HG03342 (cell line): Measurements from ENCODE around the gene EPX.
A peak's percentile ranks its signal among the peaks of the same experiment; 100 is the strongest.

Experiments used
- ATAC-seq: cut with Tn5 transposase; IDR thresholded peaks from one replicate; pipeline ENCODE4 v1.9.1; 2021; ENCODE audit warnings: mild to moderate bottlenecking, moderate library complexity; ENCODE audit not compliant: unreplicated experiment

The EPX gene

DNA sequence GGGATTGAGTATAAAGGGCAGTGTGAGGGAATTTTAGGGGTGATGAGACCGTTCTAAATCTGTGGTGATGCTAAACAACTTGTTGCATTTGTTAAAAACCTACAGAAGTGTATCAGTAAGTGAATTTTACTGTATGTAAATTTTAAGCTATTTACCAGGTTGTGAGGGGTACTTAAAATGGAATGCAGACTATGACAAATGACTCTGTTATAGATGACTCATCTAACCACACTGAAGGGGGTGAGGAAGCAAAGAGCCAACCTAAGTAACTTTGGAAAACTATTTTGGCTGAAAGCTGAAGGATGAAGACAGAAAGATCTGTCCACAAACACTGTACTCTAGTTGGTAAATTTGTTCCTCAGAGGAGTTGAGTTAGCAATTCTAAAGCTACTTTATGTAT, 31.8 kb downstream of the EPX start:
- ATAC-seq = no peak

DNA sequence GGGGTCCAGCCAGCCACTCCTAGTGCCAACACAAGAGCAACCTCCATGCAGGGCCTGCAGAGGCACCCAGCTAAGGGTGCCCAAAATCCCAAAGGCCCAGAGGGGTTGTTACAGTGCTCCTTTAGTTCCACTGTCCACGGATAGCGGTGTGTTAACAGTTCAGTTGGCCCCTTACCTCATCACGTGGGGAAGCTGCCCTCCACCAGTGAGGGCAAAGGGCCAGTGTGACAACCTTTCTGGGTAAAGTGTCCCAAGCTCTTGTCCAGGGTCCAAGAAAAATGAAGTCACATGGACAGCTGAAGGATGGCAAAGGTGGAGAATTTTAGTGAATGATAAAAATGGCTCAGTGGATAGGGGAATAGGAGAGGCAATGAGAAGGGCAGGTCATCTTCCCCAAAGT, 35.2 kb downstream of the EPX start:
- ATAC-seq = no peak

DNA sequence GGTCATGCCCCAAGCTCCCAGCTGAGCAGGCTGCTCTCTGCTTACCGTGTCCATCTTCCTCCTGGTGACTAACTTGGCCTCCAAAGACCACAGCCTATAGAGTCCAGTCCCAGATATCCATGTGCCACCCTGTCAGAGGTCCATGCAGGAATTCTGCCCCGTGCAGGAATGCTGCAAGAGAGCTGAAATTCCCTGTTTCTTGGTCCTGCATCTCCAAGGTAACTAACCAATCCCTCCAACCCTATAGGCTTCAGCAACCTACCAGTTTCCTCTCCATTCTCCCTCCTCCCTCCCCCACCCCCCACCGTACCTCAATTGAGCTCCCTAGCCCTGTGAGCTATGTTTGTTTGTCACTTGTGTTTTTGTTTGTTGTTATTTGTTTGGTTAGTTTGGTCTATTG, 36.2 kb downstream of the EPX start:
- ATAC-seq = no peak

DNA sequence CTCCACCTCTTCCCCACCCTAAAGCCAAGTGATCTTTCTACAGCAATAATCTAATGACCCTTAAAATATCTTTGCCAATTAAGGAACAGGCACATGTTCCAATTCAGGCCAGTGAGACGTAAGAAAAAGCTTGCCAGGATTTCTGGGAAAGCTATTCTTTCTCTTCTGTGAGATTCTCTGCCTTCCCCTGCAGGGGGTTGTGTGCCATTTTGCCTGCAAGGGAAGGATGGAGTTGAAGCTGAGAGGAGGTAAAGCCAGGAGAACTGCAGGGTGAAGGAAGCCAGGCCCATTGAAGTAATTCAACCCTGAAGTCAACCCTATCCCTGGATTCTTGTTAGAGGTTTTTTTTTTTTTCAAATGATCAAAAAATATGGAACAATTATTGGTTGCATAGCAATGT, 36.9 kb downstream of the EPX start:
- no peak for ATAC-seq

DNA sequence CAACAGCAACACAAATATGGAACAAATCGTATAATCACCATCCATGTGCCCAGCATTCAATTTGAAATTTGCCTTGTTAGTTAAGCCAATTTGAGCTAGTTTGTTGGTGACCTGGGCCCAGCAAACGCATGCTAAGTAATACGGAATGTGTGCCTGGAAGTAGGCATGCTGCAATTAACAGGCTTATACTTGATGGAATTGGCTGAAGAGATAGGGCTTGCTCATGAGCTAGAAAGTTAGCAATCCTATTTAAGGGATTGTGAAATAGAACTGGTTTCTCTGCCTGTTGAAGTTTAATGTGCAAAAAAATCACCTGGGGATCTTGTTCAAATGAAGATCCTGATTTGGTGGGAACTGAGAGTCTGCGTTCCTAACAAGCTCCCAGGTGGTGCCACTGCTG, 37.4 kb downstream of the EPX start:
- ATAC-seq = no peak

DNA sequence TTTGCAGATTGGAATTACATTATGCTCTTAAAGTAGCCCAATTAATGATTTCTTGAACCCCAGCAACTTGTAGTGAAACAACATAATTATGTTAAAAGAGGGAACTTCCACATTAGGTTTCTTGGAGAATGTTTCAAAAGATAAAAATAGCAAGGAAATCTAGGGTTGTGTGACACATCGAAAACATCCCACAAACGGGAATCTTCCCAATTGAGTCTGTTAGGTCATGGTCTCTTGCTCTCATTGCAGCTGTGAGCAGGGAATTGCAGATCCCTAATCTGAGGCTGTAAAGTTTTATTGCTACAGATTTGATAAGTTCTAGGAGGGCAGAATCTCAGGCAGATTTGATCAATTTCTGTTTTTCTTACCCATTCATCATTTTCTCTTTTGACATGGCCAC, 39.1 kb downstream of the EPX start:
- ATAC-seq = no peak

DNA sequence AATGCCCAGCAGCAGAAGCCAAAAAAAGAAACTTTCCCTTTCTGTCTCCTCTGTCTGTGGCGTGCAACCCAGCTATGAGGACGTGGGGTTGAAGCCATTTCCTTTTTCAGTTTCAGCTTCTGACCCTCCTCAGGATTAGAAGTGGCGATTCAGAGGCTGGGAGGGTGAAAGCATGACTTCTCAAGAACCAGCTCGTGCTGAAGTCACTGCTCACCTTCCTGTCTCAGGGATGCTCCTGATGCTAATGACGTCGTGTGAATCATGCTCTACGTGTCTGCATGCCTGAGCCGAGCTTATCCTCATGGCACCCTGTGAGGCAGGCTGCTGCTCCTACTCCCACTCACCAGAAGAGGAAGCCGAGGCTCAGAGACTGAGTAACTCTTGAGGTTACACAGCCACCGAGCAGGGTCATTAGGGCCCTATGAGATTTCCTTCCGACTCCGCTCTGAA, 40.2 kb downstream of the EPX start:
- peak; percentile 72 for ATAC-seq

DNA sequence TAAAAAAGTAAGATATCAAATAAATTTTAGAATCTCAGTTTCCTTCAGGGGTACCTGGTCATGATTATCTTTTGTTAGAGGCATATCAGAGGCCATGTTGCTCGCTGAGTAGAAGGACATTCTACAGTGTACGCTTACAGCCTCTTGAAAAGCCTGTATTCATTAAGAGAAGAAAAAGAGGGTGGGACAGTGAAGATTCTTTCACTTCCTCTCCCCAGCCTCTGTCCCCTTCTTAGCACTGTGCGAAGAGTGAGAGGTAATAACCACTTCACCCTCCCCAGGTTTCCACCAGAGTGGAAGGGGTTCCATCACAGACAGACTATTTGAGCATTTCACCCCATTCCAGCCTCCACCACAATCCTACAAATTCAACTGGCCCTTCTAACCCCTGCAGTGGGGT, 41.0 kb downstream of the EPX start:
- ATAC-seq = peak; percentile 64

DNA sequence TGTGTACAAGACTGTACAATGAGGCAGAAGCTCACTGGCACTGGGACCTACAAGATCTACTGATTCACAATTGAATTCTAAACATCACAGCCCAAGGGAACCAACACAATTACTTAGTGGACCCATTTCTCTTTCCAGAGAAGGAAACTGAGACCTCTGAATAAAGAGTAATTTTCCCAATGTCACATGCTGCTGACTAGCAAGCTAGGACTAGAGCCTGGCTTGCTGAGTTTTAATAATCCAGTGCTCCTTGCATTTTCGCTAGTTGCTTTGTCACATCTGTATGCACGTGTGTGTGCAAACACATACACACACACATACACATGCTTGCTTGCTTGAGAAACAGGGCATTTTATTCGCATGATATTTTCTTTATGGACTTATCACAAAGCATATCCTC, 42.0 kb downstream of the EPX start:
- no peak for ATAC-seq

DNA sequence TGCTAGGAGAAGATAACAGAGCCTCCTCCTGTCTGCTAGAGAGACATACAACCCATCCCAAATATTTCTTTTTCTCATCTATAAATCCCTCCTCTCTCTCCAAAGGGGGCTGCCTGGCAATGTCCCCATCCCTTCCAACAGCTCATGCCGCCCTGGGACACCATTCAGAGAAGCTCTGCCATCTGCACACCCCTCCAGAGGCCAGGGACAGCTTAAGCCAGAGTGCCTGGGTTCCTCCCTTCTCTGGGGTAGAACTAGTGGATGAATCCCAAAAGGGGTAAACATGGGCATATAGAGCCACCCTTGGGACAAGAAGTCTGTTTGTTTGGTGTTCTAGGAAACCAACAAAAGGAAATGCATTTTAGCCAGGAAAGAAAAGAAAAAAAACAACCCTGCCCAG, 43.3 kb downstream of the EPX start:
- ATAC-seq = no peak

DNA sequence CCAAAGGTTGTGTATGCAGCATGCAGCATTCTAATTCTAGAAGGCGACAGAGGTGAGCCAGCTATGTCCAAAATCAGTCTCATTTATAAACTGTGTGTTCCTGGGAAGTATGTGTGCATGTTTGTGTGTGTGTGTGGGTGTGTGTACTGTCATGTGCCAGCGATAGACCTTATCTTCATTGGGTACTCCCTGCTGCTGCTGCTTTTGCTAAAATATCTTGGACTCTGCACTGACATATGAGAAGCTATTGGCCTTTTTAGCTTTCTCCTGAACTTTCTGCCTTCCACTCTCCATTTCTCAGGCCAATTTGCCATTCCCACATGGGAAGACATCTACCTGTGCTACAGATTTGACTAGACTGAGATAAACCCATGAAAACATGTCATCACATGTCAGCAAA, 43.9 kb downstream of the EPX start:
- ATAC-seq = no peak

DNA sequence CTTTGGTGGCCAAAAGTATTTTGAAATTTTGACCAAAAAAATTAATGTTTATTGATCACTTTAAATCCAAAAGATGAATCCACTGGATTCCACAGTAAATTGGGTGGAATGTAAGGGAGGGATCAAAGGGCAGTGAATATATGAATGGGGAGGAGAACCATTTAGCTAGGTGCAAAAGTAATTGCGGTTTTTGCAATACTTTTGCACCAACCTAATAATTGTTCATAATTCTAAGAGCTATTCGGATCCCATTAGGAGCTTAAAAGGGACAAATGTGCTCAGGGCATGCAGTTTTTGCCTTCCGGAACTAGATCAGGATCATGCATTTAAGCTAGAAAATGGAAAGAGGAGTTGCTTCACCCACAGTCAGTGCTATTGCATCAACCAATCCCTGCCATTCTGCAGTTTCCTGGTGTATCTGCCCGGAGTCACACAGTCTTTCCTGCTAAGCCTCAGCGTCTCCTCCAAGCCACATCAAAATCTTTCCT, 45.7 kb downstream of the EPX start, which contains the start of gene LPO:
LPO (plus strand) TSS at position 438 of the 488 bp plus-strand sequence. CDS start 4,396 bp downstream, outside the sequence.
- no peak for ATAC-seq

DNA sequence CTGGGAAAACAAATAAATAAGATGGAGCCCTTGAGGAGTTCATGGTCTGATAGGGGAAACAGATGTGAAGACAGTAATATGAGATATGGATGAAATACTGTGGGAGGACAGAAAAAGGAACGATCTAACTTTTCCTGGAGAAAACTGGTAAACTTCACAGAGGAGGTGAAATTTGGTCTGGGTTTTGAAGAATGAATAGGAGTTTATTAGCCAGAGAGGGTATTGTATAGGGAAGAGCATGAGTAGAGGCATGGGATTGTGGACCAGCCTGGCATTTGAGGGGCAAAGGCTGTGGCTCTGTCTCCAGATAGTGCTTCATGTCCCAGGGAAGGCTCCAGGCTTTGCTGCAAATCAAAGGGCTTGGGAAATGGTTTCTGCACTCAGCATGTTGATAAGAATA, 47.5 kb downstream of the EPX start:
- ATAC-seq = no peak

DNA sequence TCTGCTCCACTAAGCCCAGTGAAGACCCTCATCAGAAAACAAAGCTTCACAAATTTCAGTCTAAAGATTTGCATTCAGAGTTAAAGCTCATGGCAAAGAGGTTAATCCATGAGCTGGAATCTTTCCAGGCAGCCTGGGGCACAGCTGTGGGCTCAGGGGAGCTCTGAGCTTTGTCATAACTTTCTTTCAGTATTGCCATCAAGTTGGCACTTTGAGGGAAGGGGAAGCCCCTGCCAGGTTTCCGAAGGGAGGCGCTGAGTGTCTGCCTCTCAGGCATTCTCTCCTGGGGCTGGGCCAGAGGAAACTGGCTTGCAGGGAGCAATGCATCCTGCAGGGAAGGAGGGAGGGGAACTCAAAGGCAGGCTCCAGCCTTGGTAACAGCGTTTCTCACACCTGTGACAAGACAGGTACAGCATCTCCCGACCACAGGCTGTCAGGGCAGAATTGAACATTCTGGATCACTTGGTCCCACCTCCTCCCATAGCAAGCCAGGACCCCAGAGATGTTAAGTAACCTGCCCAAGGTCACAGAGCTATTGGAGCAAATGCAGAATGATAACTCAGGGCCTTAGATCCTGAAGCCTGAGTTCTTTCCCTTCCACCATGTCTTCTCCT, 49.8 kb downstream of the EPX start:
- no peak for ATAC-seq

DNA sequence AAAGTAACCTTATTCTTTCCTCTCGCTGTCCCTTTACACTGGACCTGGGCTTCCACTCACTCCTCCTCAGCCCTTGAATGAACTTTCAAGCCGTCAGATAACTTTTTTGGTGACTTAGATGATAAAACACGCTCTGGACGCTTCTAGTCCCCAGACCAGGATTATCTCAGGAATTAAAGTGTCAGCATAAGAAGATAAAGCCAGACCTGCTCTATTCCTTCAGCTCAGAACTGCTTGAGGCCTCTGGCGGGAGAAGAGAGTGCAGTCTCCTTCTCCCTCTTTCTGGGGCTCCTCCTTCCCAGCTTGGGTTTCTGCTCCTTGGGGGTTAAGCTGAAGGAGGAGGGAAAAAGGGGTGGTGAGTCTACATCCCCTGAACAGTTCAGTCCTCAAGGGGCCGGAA, 52.4 kb downstream of the EPX start:
- ATAC-seq = no peak

DNA sequence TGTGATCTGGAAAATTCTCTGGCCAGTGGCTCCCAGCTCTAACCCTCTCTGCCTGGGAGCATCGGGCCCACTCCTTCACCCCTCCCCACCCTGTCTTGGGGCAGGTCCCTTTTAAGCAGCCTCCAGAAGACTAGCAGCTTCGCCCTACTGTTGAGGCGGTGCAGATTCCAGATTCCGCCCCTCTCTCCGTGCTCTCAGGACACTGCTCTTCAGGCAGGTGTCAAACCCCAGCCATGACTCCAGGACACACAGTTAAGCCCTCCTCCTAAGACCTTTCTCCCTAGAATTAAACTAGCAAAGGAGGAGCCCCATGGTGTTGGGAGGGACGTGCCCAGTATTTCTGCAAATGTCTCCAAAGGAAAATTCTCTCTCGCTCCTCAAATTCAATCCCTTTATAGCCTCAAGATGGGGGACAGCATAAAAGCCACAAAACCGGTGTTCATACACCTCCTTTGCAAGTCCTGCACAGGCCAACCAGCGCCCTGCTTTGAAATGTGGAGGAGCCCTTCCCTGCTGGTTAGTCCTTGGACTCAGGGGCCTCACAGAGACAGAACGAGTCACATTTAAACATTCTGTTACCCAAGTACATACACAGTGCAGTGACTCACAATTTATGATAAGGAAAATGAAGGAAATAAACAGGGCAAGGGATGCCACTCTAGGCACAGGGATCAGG, 53.0 kb downstream of the EPX start:
- no peak for ATAC-seq

DNA sequence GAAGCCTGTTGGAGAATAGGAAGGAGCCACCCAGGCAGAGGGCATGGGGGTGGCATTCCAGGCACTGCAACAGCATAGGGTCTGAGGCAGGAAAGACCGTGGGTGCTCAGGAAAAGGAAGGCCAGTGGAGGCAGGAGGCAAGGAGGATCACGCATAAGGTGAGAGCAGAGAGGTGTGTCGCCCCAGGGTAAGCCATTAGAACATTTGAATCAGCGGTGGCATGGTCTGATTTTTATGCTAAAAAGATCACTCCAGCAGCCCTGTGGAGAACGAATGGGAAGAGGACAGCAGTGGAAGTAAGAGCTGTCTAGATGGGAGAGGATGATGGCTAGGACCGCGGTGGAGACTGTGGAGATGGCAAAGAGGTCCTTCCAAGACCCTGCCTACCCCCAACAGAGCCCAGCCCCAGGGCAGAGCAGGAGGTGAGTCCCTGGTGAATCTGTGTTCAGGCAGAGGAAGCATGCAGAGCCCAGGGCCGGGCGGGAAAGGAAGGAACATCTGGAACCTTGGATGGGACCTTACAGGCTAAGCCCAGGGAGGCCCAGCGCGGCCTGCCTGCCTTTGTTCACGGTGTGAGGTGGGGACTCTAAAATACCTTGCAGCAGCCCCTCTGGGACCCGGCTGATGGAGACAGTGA, 53.7 kb downstream of the EPX start:
- no peak for ATAC-seq

DNA sequence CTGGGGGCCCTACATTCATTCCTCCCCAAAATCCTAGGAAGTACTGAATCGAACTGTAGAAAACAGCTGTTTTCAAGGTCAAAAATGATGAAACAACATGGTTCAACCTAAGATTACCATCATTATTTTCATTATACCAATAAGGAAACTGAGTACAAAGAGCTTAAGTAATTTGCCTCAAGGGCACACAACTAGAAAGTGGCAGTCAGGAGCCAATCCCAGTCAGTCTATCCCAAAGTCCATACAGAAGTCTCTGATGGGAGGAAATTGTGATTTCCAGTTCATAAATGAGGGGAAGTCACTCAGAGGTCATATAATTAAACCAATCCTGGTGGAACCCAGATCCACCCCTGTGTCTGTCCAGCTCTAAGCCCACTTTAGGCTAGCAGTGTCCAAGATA, 54.3 kb downstream of the EPX start:
- ATAC-seq = no peak

DNA sequence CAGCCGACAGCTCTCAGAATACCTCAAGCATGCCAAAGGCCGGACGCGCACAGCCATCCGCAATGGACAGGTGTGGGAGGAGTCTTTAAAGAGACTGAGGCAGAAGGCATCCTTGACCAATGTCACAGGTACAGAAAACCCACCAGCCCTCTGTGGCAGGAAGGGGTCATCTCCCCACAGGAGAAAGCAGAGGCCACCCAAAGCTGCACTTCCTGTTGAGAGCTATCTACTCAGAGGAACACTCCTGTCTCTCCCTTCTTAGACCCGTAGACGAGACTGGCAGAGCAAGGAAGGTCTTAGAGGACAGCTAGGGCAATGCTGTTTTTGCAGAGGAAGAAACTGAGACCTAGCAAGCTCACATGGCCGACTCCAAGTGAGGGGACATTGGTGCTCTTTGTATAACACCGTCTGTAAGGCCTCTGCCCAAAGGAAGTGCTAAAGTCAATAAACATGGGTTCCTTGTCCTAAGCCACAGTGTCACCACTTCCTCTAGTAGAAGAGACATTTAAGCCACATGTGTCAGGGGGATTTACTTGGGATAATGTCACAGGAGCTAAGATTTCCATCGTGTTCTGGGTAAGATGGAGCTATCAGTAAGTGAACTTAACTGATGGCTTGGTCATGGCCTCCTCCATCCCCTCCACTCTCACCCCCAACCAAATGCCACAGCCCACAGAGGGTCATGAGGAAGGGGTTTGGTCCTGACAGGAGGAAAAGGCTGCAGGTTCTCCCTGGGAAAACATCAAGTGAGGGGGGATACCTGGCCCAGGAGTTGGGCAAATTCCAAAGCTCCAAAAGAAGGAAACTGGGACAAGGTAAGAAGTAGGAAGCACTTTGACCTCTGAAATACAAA, 55.2 kb downstream of the EPX start:
- no peak for ATAC-seq

DNA sequence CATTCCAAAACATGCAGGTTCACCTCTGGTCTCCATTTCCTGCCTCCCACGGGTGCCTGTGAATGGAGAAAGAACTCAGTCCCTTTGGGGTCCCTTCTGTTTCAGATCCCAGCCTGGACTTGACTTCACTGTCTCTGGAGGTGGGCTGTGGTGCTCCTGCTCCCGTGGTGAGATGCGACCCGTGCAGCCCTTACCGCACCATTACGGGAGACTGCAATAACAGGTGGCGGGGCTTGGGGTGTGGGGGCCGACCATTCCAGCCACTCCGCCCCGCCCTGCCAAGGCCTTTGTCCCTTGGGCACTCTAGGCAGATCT, 56.4 kb downstream of the EPX start:
- no peak for ATAC-seq
